ENCODE measurements around the gene PDPK1.
"Not testable (repeated sequence)": the region's sequence is repeated elsewhere in the genome, so short reads cannot be mapped to it uniquely, and the experiment has no call there.

GRCh38 chr16:2554709-2555425 is 17.0 kb downstream of the PDPK1 start:
- not testable (repeated sequence) for TF ChIP-seq EZH2 (IDR thresholded peaks at IDR 0.05; ENCODE audit: borderline replicate concordance, low read length); CTCF (IDR thresholded peaks at IDR 0.05; ENCODE audit: low read length)

Data from OCI-LY1 (cell line).